Body of pancreas (tissue), 4 donors: ENCODE data around the gene RARA.

Experiments used
- CTCF ChIP-seq, 7 experiments: fragments of 450-650 bp in 4 of 7; fragments of 200-600 bp in 3 of 7; sonication (generic) in 3 of 7; IDR thresholded peaks; one replicate each; pipeline ENCODE4 v1.5.1; 2016 to 2019; ENCODE audit warnings: antibody characterized with exemption in 7 of 7
- POLR2A ChIP-seq, 3 donors: fragments of 450-650 bp; IDR thresholded peaks; one replicate each; pipeline ENCODE4 v1.6.1; 2016; ENCODE audit warnings: antibody characterized with exemption in 3 of 3, mild to moderate bottlenecking in 2 of 3

- no peak for TF ChIP-seq POLR2A (IDR thresholded peaks at IDR 0.05)
- TF ChIP-seq CTCF (IDR thresholded peaks at IDR 0.05): no peak
Observed at GRCh38 chr17:40319651-40320540, 10.9 kb downstream of the RARA start.
